HepG2 (cell line): Measurements from ENCODE around the gene CHKA. TPM values are rescaled to one million over a fixed set of nuclear protein-coding genes. Genes with fewer than 3 reads are reported as not detected.
A peak's percentile ranks its signal among the peaks of the same experiment; 100 is the strongest.

Experiments used
- ATF7 ChIP-seq, 2 experiments: fragments of 450-650 bp in 1 of 2; sonication (generic) in 1 of 2; formaldehyde crosslinking in 1 of 2; IDR thresholded peaks; 2 replicates each; pipeline versions ENCODE4 v1.4.0 to v1.6.1; 2016 to 2020; ENCODE audit warnings: antibody characterized with exemption in 1 of 2, mild to moderate bottlenecking in 1 of 2, missing genetic modification reagents in 1 of 2
- DR1 ChIP-seq: sonication (generic); formaldehyde crosslinking; IDR thresholded peaks from 2 replicates; pipeline ENCODE4 v1.8.0; 2021; ENCODE audit warnings: mild to moderate bottlenecking, missing genetic modification reagents, inconsistent platforms
- HIC2 ChIP-seq: sonication (generic); formaldehyde crosslinking; IDR thresholded peaks from 2 replicates; pipeline ENCODE4 v1.9.0; 2022; ENCODE audit warnings: low read depth, missing genetic modification reagents
- MEIS1 ChIP-seq: sonication (generic); formaldehyde crosslinking; IDR thresholded peaks from 2 replicates; pipeline ENCODE4 v1.9.0; 2021; ENCODE audit warnings: mild to moderate bottlenecking, missing genetic modification reagents, moderate library complexity, borderline replicate concordance
- RORA ChIP-seq: sonication (generic); formaldehyde crosslinking; IDR thresholded peaks from 2 replicates; pipeline ENCODE4 v1.5.0; 2020; ENCODE audit warnings: mild to moderate bottlenecking, missing genetic modification reagents, moderate library complexity
- SATB2 ChIP-seq: sonication (generic); formaldehyde crosslinking; IDR thresholded peaks from 2 replicates; pipeline ENCODE4 v1.5.0; 2020; ENCODE audit warnings: missing genetic modification reagents
- ZBTB49 ChIP-seq: sonication (generic); formaldehyde crosslinking; IDR thresholded peaks from 2 replicates; pipeline ENCODE4 v1.4.0; 2020; ENCODE audit warnings: missing genetic modification reagents, borderline replicate concordance
- ZNF138 ChIP-seq: sonication (generic); formaldehyde crosslinking; IDR thresholded peaks from 2 replicates; pipeline ENCODE4 v1.5.0; 2020; ENCODE audit warnings: mild to moderate bottlenecking, low read depth, missing genetic modification reagents
- ZNF180 ChIP-seq: sonication (generic); formaldehyde crosslinking; IDR thresholded peaks from 2 replicates; pipeline ENCODE4 v1.4.0; 2020; ENCODE audit warnings: low read depth, missing genetic modification reagents, borderline replicate concordance
- ZNF605 ChIP-seq: sonication (generic); formaldehyde crosslinking; IDR thresholded peaks from 2 replicates; pipeline ENCODE4 v1.8.0; 2022; ENCODE audit warnings: mild to moderate bottlenecking, missing genetic modification reagents
- ZNF777 ChIP-seq: sonication (generic); formaldehyde crosslinking; IDR thresholded peaks from 2 replicates; pipeline ENCODE4 v1.4.0; 2020; ENCODE audit warnings: missing genetic modification reagents
- polyA plus RNA-seq, 8 experiments: library from polyadenylated mRNA; depleted of rRNA in 3 of 8; stranded (reverse) in 7 of 8; unstranded in 1 of 8; fragments of >200 nt; fragmentation: Illumina TruSeq in 4 of 8; extraction: Trizol in 4 of 8; gene quantifications; 2 replicates each; pipeline versions ENCODE4 v1.2.1 to v1.2.3, GENCODE V29; 2011 to 2016; ENCODE audit warnings: low read depth in 4 of 8, missing spikeins in 1 of 8, mixed read lengths in 1 of 8; ENCODE audit not compliant: insufficient read depth in 1 of 8
- total RNA-seq, 5 experiments: library from RNA; depleted of rRNA; stranded (reverse); fragments of >200 nt; fragmentation: Illumina TruSeq; extraction: Trizol; gene quantifications; 2 replicates each; pipeline ENCODE4 v1.2.3, GENCODE V29; 2016; ENCODE audit warnings: low read depth in 1 of 5
- TF ChIP-seq, protein P1 (sequence below): sonication (generic); formaldehyde crosslinking; IDR thresholded peaks from 2 replicates; pipeline ENCODE4 v1.4.0; 2020; ENCODE audit warnings: missing genetic modification reagents

CHKA gene
- total and polyA plus RNA-seq, 2 of the 13 experiments (the other 11 are each of a cell fraction or from before 2014, with no cell fraction given), result 71.6 to 92.7 TPM

GRCh38 chr11:68016161-68016903 lies 104.9 kb downstream of the CHKA start (continued):
- TF ChIP-seq ZNF180 (CRISPR knock-in tag) (no peak), HIC2 (no peak), ZNF605 (CRISPR knock-in tag) (no peak), RORA (no peak), DR1 (peak; percentile 49; the same call in 1 of the 2 replicates), ATF7 (IDR thresholded peaks at IDR 0.05) (no peak), ATF7 (CRISPR knock-in tag; IDR thresholded peaks at IDR 0.05) (0 out of 2 replicates have a peak, but pooled peaks have one; percentile 10), MEIS1 (CRISPR knock-in tag) (no peak), SATB2 (CRISPR knock-in tag) (no peak), ZNF777 (no peak), ZBTB49 (CRISPR knock-in tag) (no peak), ZNF138 (CRISPR knock-in tag) (no peak)
- TF ChIP-seq, protein P1, sequence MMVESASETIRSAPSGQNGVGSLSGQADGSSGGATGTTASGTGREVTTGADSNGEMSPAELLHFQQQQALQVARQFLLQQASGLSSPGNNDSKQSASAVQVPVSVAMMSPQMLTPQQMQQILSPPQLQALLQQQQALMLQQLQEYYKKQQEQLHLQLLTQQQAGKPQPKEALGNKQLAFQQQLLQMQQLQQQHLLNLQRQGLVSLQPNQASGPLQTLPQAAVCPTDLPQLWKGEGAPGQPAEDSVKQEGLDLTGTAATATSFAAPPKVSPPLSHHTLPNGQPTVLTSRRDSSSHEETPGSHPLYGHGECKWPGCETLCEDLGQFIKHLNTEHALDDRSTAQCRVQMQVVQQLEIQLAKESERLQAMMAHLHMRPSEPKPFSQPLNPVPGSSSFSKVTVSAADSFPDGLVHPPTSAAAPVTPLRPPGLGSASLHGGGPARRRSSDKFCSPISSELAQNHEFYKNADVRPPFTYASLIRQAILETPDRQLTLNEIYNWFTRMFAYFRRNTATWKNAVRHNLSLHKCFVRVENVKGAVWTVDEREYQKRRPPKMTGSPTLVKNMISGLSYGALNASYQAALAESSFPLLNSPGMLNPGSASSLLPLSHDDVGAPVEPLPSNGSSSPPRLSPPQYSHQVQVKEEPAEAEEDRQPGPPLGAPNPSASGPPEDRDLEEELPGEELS, result no peak
